HEK293 (cell line): ENCODE measurements around the gene INSYN2B.

ENCODE experiments used
- EGR2 ChIP-seq: fragments of 450-650 bp; formaldehyde crosslinking; IDR thresholded peaks from 2 replicates; pipeline ENCODE4 v1.5.1; 2016; ENCODE audit warnings: low read depth, missing biosample characterization, missing genetic modification characterization
- MYNN ChIP-seq: fragments of 450-650 bp; formaldehyde crosslinking; IDR thresholded peaks from 2 replicates; pipeline ENCODE4 v1.5.1; 2016; ENCODE audit warnings: missing biosample characterization, missing genetic modification characterization, borderline replicate concordance
- ZFP37 ChIP-seq: fragments of 450-650 bp; formaldehyde crosslinking; IDR thresholded peaks from 2 replicates; pipeline ENCODE4 v1.5.1; 2016; ENCODE audit warnings: missing biosample characterization, missing genetic modification characterization
- ZFP41 ChIP-seq: fragments of 450-650 bp; formaldehyde crosslinking; IDR thresholded peaks from 2 replicates; pipeline ENCODE4 v1.5.1; 2016; ENCODE audit warnings: missing biosample characterization, missing genetic modification characterization, borderline replicate concordance
- ZNF140 ChIP-seq: fragments of 450-650 bp; formaldehyde crosslinking; IDR thresholded peaks from 2 replicates; pipeline ENCODE4 v1.5.1; 2016; ENCODE audit warnings: missing biosample characterization, missing genetic modification characterization
- ZNF274 ChIP-seq, 2 experiments: fragments of 200-500 bp in 1 of 2; fragments of 450-650 bp in 1 of 2; sonication (Bioruptor generic) in 1 of 2; formaldehyde crosslinking in 1 of 2; IDR thresholded peaks; 2 replicates each; pipeline versions ENCODE4 v1.5.1 to v1.6.1; 2014 to 2016; ENCODE audit warnings: borderline replicate concordance in 1 of 2, inconsistent platforms in 1 of 2, low read length in 1 of 2, missing biosample characterization in 1 of 2, missing genetic modification characterization in 1 of 2
- ZNF514 ChIP-seq: fragments of 450-650 bp; formaldehyde crosslinking; IDR thresholded peaks from 2 replicates; pipeline ENCODE4 v1.5.1; 2016; ENCODE audit warnings: missing biosample characterization, missing genetic modification characterization
- TF ChIP-seq, protein P1 (sequence below): fragments of 450-650 bp; formaldehyde crosslinking; IDR thresholded peaks from 2 replicates; pipeline ENCODE4 v1.5.1; 2016; ENCODE audit warnings: missing biosample characterization, missing genetic modification characterization, borderline replicate concordance
- TF ChIP-seq, protein P2 (sequence below): fragments of 450-650 bp; formaldehyde crosslinking; IDR thresholded peaks from 2 replicates; pipeline ENCODE4 v1.5.1; 2016; ENCODE audit warnings: missing biosample characterization, missing genetic modification characterization
- TF ChIP-seq, protein P3 (sequence below): fragments of 450-650 bp; formaldehyde crosslinking; IDR thresholded peaks from 2 replicates; pipeline ENCODE4 v1.5.1; 2017; ENCODE audit warnings: missing biosample characterization, mild to moderate bottlenecking, missing genetic modification characterization, moderate library complexity

DNA sequence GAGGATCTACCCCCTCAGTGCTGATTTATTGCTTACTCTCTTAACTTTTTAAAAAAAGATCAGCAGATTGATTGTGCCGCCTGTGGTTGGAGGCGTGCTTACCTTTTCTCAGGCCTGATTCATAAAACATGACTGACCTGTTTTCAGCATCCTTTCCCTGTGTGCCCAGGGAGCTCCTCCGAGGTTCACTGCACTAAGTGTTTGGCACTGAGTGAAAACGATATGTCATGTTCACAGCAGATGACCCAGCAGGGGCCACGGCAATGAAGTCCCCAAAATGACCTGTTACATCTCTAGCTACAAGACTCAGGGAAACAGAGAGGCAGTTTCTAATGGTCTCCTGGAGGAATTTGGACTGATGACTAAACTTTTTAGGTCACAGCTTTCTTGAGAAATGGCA lies 69.9 kb downstream of the INSYN2B start:
- TF ChIP-seq, protein P1, sequence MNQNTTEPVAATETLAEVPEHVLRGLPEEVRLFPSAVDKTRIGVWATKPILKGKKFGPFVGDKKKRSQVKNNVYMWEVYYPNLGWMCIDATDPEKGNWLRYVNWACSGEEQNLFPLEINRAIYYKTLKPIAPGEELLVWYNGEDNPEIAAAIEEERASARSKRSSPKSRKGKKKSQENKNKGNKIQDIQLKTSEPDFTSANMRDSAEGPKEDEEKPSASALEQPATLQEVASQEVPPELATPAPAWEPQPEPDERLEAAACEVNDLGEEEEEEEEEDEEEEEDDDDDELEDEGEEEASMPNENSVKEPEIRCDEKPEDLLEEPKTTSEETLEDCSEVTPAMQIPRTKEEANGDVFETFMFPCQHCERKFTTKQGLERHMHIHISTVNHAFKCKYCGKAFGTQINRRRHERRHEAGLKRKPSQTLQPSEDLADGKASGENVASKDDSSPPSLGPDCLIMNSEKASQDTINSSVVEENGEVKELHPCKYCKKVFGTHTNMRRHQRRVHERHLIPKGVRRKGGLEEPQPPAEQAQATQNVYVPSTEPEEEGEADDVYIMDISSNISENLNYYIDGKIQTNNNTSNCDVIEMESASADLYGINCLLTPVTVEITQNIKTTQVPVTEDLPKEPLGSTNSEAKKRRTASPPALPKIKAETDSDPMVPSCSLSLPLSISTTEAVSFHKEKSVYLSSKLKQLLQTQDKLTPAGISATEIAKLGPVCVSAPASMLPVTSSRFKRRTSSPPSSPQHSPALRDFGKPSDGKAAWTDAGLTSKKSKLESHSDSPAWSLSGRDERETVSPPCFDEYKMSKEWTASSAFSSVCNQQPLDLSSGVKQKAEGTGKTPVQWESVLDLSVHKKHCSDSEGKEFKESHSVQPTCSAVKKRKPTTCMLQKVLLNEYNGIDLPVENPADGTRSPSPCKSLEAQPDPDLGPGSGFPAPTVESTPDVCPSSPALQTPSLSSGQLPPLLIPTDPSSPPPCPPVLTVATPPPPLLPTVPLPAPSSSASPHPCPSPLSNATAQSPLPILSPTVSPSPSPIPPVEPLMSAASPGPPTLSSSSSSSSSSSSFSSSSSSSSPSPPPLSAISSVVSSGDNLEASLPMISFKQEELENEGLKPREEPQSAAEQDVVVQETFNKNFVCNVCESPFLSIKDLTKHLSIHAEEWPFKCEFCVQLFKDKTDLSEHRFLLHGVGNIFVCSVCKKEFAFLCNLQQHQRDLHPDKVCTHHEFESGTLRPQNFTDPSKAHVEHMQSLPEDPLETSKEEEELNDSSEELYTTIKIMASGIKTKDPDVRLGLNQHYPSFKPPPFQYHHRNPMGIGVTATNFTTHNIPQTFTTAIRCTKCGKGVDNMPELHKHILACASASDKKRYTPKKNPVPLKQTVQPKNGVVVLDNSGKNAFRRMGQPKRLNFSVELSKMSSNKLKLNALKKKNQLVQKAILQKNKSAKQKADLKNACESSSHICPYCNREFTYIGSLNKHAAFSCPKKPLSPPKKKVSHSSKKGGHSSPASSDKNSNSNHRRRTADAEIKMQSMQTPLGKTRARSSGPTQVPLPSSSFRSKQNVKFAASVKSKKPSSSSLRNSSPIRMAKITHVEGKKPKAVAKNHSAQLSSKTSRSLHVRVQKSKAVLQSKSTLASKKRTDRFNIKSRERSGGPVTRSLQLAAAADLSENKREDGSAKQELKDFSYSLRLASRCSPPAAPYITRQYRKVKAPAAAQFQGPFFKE (tag by site-specific recombination): no peak
- TF ChIP-seq ZNF274 (IDR thresholded peaks at IDR 0.05; ENCODE audit: low read length): no peak
- TF ChIP-seq ZNF274 (tag by site-specific recombination; IDR thresholded peaks at IDR 0.05; ENCODE audit: borderline replicate concordance): no peak
- TF ChIP-seq EGR2 (tag by site-specific recombination): no peak
- TF ChIP-seq ZNF514 (tag by site-specific recombination): no peak
- no peak for TF ChIP-seq ZFP41 (tag by site-specific recombination)
- TF ChIP-seq, protein P2, sequence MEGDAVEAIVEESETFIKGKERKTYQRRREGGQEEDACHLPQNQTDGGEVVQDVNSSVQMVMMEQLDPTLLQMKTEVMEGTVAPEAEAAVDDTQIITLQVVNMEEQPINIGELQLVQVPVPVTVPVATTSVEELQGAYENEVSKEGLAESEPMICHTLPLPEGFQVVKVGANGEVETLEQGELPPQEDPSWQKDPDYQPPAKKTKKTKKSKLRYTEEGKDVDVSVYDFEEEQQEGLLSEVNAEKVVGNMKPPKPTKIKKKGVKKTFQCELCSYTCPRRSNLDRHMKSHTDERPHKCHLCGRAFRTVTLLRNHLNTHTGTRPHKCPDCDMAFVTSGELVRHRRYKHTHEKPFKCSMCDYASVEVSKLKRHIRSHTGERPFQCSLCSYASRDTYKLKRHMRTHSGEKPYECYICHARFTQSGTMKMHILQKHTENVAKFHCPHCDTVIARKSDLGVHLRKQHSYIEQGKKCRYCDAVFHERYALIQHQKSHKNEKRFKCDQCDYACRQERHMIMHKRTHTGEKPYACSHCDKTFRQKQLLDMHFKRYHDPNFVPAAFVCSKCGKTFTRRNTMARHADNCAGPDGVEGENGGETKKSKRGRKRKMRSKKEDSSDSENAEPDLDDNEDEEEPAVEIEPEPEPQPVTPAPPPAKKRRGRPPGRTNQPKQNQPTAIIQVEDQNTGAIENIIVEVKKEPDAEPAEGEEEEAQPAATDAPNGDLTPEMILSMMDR (tag by site-specific recombination): no peak
- TF ChIP-seq ZNF140: no peak
- TF ChIP-seq, protein P3, sequence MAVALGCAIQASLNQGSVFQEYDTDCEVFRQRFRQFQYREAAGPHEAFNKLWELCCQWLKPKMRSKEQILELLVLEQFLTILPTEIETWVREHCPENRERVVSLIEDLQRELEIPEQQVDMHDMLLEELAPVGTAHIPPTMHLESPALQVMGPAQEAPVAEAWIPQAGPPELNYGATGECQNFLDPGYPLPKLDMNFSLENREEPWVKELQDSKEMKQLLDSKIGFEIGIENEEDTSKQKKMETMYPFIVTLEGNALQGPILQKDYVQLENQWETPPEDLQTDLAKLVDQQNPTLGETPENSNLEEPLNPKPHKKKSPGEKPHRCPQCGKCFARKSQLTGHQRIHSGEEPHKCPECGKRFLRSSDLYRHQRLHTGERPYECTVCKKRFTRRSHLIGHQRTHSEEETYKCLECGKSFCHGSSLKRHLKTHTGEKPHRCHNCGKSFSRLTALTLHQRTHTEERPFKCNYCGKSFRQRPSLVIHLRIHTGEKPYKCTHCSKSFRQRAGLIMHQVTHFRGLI: no peak
- TF ChIP-seq ZFP37 (tag by site-specific recombination): no peak
- TF ChIP-seq MYNN (tag by site-specific recombination): no peak
